ENCODE results near the gene CYP4Z1.
"Not testable (repeated sequence)": the region's sequence is repeated elsewhere in the genome, so short reads cannot be mapped to it uniquely, and the experiment has no call there.

The CYP4Z1 gene

GRCh38 chr1:47124834-47125233 is 57.8 kb downstream of the CYP4Z1 start:
- not testable (repeated sequence) for H3K4me3 ChIP-seq (ENCODE audit: low read length); DNase-seq (ENCODE audit: low read depth, low spot score)

- not testable (repeated sequence) for H3K4me3 ChIP-seq (ENCODE audit: low read length); DNase-seq (ENCODE audit: low read depth, low spot score)
Measured at GRCh38 chr1:47126997-47127396, 60.0 kb downstream of the CYP4Z1 start.

- no peak overlapping the region for H3K4me3 ChIP-seq (ENCODE audit: low read length)
- no peak for DNase-seq (ENCODE audit: low read depth, low spot score)
Measured at GRCh38 chr1:47128221-47128620, 61.2 kb downstream of the CYP4Z1 start.

- DNase-seq (ENCODE audit: low read depth, low spot score); H3K4me3 ChIP-seq (ENCODE audit: low read length): not testable (repeated sequence)
Measured at GRCh38 chr1:47128854-47129253, 61.8 kb downstream of the CYP4Z1 start.

- not testable (repeated sequence) for DNase-seq (ENCODE audit: low read depth, low spot score); H3K4me3 ChIP-seq (ENCODE audit: low read length)
Measured at GRCh38 chr1:47129489-47130230, 62.6 kb downstream of the CYP4Z1 start.

- DNase-seq (ENCODE audit: low read depth, low spot score); H3K4me3 ChIP-seq (ENCODE audit: low read length): not testable (repeated sequence)
Measured at GRCh38 chr1:47132665-47133064, 65.6 kb downstream of the CYP4Z1 start.

- H3K4me3 ChIP-seq (ENCODE audit: low read length) = no peak within 1 kb of the TSS
- no peak for DNase-seq (ENCODE audit: low read depth, low spot score)
Measured at GRCh38 chr1:47137198-47137597, 70.2 kb downstream of the CYP4Z1 start, which contains the start of gene CYP4A22. TSS of gene CYP4A22 (plus strand) at chr1:47137441. CDS start at chr1:47137486, 45 bp downstream.

- DNase-seq (ENCODE audit: low read depth, low spot score) = no peak
- H3K4me3 ChIP-seq (ENCODE audit: low read length) = no peak overlapping the region
Measured at GRCh38 chr1:47137925-47138615, 71.0 kb downstream of the CYP4Z1 start.

- H3K4me3 ChIP-seq (ENCODE audit: low read length); DNase-seq (ENCODE audit: low read depth, low spot score): not testable (repeated sequence)
Measured at GRCh38 chr1:47140358-47140757, 73.3 kb downstream of the CYP4Z1 start.

- H3K4me3 ChIP-seq (ENCODE audit: low read length); DNase-seq (ENCODE audit: low read depth, low spot score): not testable (repeated sequence)
Measured at GRCh38 chr1:47143654-47144053, 76.6 kb downstream of the CYP4Z1 start.

- H3K4me3 ChIP-seq (ENCODE audit: low read length); DNase-seq (ENCODE audit: low read depth, low spot score): not testable (repeated sequence)
Measured at GRCh38 chr1:47146495-47146894, 79.5 kb downstream of the CYP4Z1 start.

GRCh38 chr1:47147047-47147785 is 80.2 kb downstream of the CYP4Z1 start:
- no peak overlapping the region for H3K4me3 ChIP-seq (ENCODE audit: low read length)
- DNase-seq (ENCODE audit: low read depth, low spot score) = no peak

GRCh38 chr1:47149162-47149561 is 82.1 kb downstream of the CYP4Z1 start:
- DNase-seq (ENCODE audit: low read depth, low spot score) = not testable (repeated sequence)

GRCh38 chr1:47156457-47156856 is 89.4 kb downstream of the CYP4Z1 start:
- not testable (repeated sequence) for DNase-seq (ENCODE audit: low read depth, low spot score); H3K4me3 ChIP-seq (ENCODE audit: low read length)

More at GRCh38 chr1:47149162-47149561, 82.1 kb downstream of the CYP4Z1 start:
- not testable (repeated sequence) for H3K4me3 ChIP-seq (ENCODE audit: low read length)

GRCh38 chr1:47157957-47158356 is 90.9 kb downstream of the CYP4Z1 start:
- not testable (repeated sequence) for H3K4me3 ChIP-seq (ENCODE audit: low read length); DNase-seq (ENCODE audit: low read depth, low spot score)

- no peak for DNase-seq (ENCODE audit: low read depth, low spot score)
- no peak overlapping the region for H3K4me3 ChIP-seq (ENCODE audit: low read length)
Measured at GRCh38 chr1:47160716-47161115, 93.7 kb downstream of the CYP4Z1 start.

- no peak overlapping the region for H3K4me3 ChIP-seq (ENCODE audit: low read length)
Measured at GRCh38 chr1:47161298-47162040, 94.4 kb downstream of the CYP4Z1 start.

GRCh38 chr1:47164552-47164951 is 97.5 kb downstream of the CYP4Z1 start:
- no peak for DNase-seq (ENCODE audit: low read depth, low spot score)
- no peak overlapping the region for H3K4me3 ChIP-seq (ENCODE audit: low read length)

More at GRCh38 chr1:47161298-47162040, 94.4 kb downstream of the CYP4Z1 start:
- DNase-seq (ENCODE audit: low read depth, low spot score) = no peak

Measured in Jurkat, Clone E6-1 (cell line).